GM12878 (cell line): ENCODE results near the gene CIAPIN1. TPM values are rescaled to one million over a fixed set of nuclear protein-coding genes. Genes with fewer than 3 reads are reported as not detected.

Experiments
- ATAC-seq: fragments of 200-7000 bp; cut with Tn5 transposase; 3 replicates; pipeline ENCODE4 v1.9.1; 2020; ENCODE audit warnings: mild to moderate bottlenecking, moderate library complexity
- BruUV-seq: library from RNA; stranded (reverse); fragments of 400-500 nt; replicated peaks from 2 replicates; lab custom pipeline; 2021; lab: Mats Ljungman, UMichigan
- CTCF ChIA-PET: fragments of 300-600 bp; sonication (Branson Sonifier 250); formaldehyde crosslinking; extraction: SDS; loops from one replicate; lab custom pipeline; 2021; ENCODE audit warnings: inconsistent platforms; lab: Yijun Ruan, JAX
- POLR2A ChIA-PET: fragments of 350-600 bp; formaldehyde crosslinking; extraction: SDS; loops from one replicate; lab custom pipeline; 2021; ENCODE audit warnings: inconsistent platforms; lab: Charles Lee
- RAD21 ChIA-PET: fragments of 300-600 bp; sonication (Branson Sonifier 250); formaldehyde crosslinking; loops from one replicate; lab custom pipeline; 2023; ENCODE audit warnings: antibody characterized with exemption; ENCODE audit not compliant: unreplicated experiment; lab: Charles Lee
- SMC1A ChIA-PET: fragments of 300-600 bp; sonication (Branson Sonifier 250); formaldehyde crosslinking; loops from one replicate; lab custom pipeline; 2023; ENCODE audit not compliant: unreplicated experiment, uncharacterized antibody; lab: Charles Lee
- DNase-seq: peaks from one replicate; pipeline ENCODE4 v3.0.0-alpha.2; 2011; ENCODE audit warnings: low read depth, low spot score
- FAIRE-seq: peaks from 3 replicates; lab custom pipeline; 2011; peaks lifted over from hg19 to GRCh38; lab: Jason Lieb, UNC
- H2AFZ ChIP-seq: 2 replicates; pipeline ENCODE4 v1.6.0; 2011; ENCODE audit warnings: low read depth, low read length, control low read depth; ENCODE audit not compliant: control insufficient read depth
- H3K27ac ChIP-seq: 2 replicates; pipeline ENCODE4 v1.5.1; 2011; ENCODE audit warnings: control low read depth; ENCODE audit not compliant: control insufficient read depth, insufficient read depth
- H3K27me3 ChIP-seq, 2 experiments: replicated peaks in 1 of 2; 2 replicates each; pipeline versions ENCODE4 v1.6.0 to v1.6.1; 2011; ENCODE audit warnings: low read length in 1 of 2; ENCODE audit not compliant: control insufficient read depth in 2 of 2, insufficient read depth in 2 of 2
- H3K36me3 ChIP-seq, 2 experiments: 2 replicates each; pipeline ENCODE4 v1.5.1; 2011; ENCODE audit warnings: low read length in 1 of 2; ENCODE audit not compliant: control insufficient read depth in 2 of 2, insufficient read depth in 2 of 2
- H3K4me1 ChIP-seq: 2 replicates; pipeline ENCODE4 v1.6.1; 2011; ENCODE audit warnings: mild to moderate bottlenecking, low read length, moderate library complexity, mixed read lengths; ENCODE audit not compliant: control insufficient read depth, insufficient read depth
- H3K4me2 ChIP-seq: 2 replicates; pipeline ENCODE4 v1.6.0; 2011; ENCODE audit warnings: control low read depth; ENCODE audit not compliant: control insufficient read depth, insufficient read depth
- H3K4me3 ChIP-seq: fragments of 200-600 bp; sonication (generic); 2 replicates; pipeline ENCODE4 v1.5.1; 2016
- H3K79me2 ChIP-seq: 2 replicates; pipeline ENCODE4 v1.6.0; 2011; ENCODE audit warnings: low read length; ENCODE audit not compliant: control insufficient read depth, insufficient read depth
- H3K9ac ChIP-seq: 2 replicates; pipeline ENCODE4 v1.8.0; 2011; ENCODE audit warnings: low read length, control low read depth, mixed read lengths; ENCODE audit not compliant: control insufficient read depth, insufficient read depth
- H3K9me3 ChIP-seq: replicated peaks from 3 replicates; pipeline ENCODE4 v1.5.1; 2011; ENCODE audit warnings: mild to moderate bottlenecking, low read length; ENCODE audit not compliant: control insufficient read depth, insufficient read depth
- H4K20me1 ChIP-seq: 2 replicates; pipeline ENCODE4 v1.6.0; 2011; ENCODE audit not compliant: control insufficient read depth, insufficient read depth
- BCL3 ChIP-seq: IDR thresholded peaks from 2 replicates; pipeline ENCODE4 v1.6.1; 2011; ENCODE audit warnings: borderline replicate concordance, low read depth, mild to moderate bottlenecking, moderate library complexity, low read length; ENCODE audit not compliant: insufficient read depth, poor library complexity, severe bottlenecking
- WGBS: methylation state at CpG from one replicate; pipeline ENCODE4 v1.1.6; 2016; ENCODE audit warnings: low lambda C conversion rate; ENCODE audit not compliant: insufficient replicate concordance, insufficient coverage; ENCODE audit errors: missing lambda C conversion rate; 5-methylcytosine and 5-hydroxymethylcytosine counted together
- in situ Hi-C: fragments of 300-500 bp; cut with MboI; formaldehyde crosslinking; loops from 9 replicates; pipeline ENCODE4 v1.14.3; 2018; ENCODE audit warnings: mixed read lengths
- intact Hi-C: fragments of 100-400 bp; cut with micrococcal nuclease; formaldehyde crosslinking; loops from one replicate; pipeline ENCODE4 v1.14.2; 2022; ENCODE audit not compliant: unreplicated experiment
- polyA plus RNA-seq, 11 experiments: library from polyadenylated mRNA; depleted of rRNA in 4 of 11; unstranded in 6 of 11; stranded (reverse) in 5 of 11; fragments of >200 nt; fragmentation: Nextera tagmentation in 4 of 11; fragmentation: Illumina TruSeq in 1 of 11; extraction: Ambion mirVana in 4 of 11; extraction: Trizol in 1 of 11; gene quantifications; 1 replicate in 1 of 11; 2 replicates in 10 of 11; pipeline versions ENCODE4 v1.2.1 to v1.2.3, GENCODE V29; 2011 to 2016; ENCODE audit warnings: inconsistent platforms in 2 of 11, missing spikeins in 2 of 11, low read depth in 1 of 11
- total RNA-seq, 4 experiments: library from RNA; depleted of rRNA in 3 of 4; stranded (reverse); fragments of >200 nt in 3 of 4; fragmentation: Illumina TruSeq in 1 of 4; extraction: Trizol in 1 of 4; gene quantifications; 2 replicates each; pipeline versions ENCODE4 v1.2.1 to v1.2.3, GENCODE V29; 2013 to 2021
- TF ChIP-seq, protein P1 (sequence below): fragments of 450-650 bp; IDR thresholded peaks from 2 replicates; pipeline ENCODE4 v1.6.1; 2018; ENCODE audit warnings: mild to moderate bottlenecking, low read depth, moderate library complexity; ENCODE audit not compliant: partially characterized antibody
- TF ChIP-seq, protein P2 (sequence below): fragments of 450-650 bp; IDR thresholded peaks from 2 replicates; pipeline ENCODE4 v1.6.1; 2017; ENCODE audit warnings: low read depth, mild to moderate bottlenecking, moderate library complexity

CIAPIN1 gene
- total and polyA plus RNA-seq, 10 of the 15 experiments (the other 5 are each of a cell fraction or from before 2014, with no cell fraction given) = 46.2 to 150 (median 54.3) TPM

DNA sequence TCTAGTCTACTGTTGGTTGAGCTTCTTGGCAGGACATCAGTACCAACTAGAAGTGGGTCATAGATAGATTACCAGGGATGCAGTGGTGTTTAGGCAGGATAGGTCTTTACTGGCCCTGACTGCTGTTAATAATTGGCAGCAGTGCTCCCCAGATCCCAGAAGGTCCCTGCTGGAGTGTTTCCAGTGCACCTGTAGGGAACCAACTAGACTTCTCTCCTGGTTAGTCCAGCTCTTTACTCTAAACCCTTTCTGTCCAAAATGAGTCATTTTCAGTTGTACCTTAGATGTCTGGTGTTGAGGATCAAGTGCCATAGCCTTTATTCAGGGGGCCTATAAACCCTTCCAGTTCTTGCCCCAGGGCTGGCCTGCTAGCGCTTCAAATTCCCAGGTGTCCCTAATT lies 24.0 kb upstream of the CIAPIN1 start:
- WGBS = 100% methylated on average over 1 of the region's 1 CpG
- peaks cover 9% of the 10 kb centered on the region for H3K4me1 ChIP-seq
- H2AFZ ChIP-seq = no peak overlapping the region
- intact Hi-C loops (no loop called here), in situ Hi-C loops (no loop called here)
- peaks cover 25 to 31% of the 10 kb centered on the region in 2 experiments for H3K36me3 ChIP-seq
- H4K20me1 ChIP-seq = no peaks in the 10 kb centered on the region
- H3K9ac ChIP-seq = no peak overlapping the region
- POLR2A ChIA-PET = interaction anchor here (0.6 kb wide), 2 partner anchors 23 to 205 kb away, joined by 3 to 4 read pairs; no protein-coding TSS in a partner anchor
- CTCF ChIA-PET = no interaction called here
- ATAC-seq = no peak
- H3K4me3 ChIP-seq = no peak overlapping the region
- TF ChIP-seq, protein P1, sequence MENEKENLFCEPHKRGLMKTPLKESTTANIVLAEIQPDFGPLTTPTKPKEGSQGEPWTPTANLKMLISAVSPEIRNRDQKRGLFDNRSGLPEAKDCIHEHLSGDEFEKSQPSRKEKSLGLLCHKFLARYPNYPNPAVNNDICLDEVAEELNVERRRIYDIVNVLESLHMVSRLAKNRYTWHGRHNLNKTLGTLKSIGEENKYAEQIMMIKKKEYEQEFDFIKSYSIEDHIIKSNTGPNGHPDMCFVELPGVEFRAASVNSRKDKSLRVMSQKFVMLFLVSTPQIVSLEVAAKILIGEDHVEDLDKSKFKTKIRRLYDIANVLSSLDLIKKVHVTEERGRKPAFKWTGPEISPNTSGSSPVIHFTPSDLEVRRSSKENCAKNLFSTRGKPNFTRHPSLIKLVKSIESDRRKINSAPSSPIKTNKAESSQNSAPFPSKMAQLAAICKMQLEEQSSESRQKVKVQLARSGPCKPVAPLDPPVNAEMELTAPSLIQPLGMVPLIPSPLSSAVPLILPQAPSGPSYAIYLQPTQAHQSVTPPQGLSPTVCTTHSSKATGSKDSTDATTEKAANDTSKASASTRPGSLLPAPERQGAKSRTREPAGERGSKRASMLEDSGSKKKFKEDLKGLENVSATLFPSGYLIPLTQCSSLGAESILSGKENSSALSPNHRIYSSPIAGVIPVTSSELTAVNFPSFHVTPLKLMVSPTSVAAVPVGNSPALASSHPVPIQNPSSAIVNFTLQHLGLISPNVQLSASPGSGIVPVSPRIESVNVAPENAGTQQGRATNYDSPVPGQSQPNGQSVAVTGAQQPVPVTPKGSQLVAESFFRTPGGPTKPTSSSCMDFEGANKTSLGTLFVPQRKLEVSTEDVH = no peak
- TF ChIP-seq, protein P2, sequence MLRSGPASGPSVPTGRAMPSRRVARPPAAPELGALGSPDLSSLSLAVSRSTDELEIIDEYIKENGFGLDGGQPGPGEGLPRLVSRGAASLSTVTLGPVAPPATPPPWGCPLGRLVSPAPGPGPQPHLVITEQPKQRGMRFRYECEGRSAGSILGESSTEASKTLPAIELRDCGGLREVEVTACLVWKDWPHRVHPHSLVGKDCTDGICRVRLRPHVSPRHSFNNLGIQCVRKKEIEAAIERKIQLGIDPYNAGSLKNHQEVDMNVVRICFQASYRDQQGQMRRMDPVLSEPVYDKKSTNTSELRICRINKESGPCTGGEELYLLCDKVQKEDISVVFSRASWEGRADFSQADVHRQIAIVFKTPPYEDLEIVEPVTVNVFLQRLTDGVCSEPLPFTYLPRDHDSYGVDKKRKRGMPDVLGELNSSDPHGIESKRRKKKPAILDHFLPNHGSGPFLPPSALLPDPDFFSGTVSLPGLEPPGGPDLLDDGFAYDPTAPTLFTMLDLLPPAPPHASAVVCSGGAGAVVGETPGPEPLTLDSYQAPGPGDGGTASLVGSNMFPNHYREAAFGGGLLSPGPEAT = no peak
- no peak for TF ChIP-seq BCL3
- BruUV-seq = no TSS peak
- no peaks in the 10 kb centered on the region for H3K27me3 ChIP-seq
- no peak overlapping the region for H3K27ac ChIP-seq
- H3K4me2 ChIP-seq = no peak overlapping the region
- RAD21 ChIA-PET = no interaction called here
- H3K79me2 ChIP-seq = no peaks in the 10 kb centered on the region
- DNase-seq = no peak
- SMC1A ChIA-PET = interaction anchor here (1.1 kb wide), 1 partner anchor 16 kb away, joined by 4 read pairs; no protein-coding TSS in a partner anchor
- FAIRE-seq = no peak
- no peaks in the 10 kb centered on the region for H3K9me3 ChIP-seq
